ENCODE results near the gene ASXL1.
A peak's percentile ranks its signal among the peaks of the same experiment; 100 is the strongest.

The ASXL1 gene

DNA sequence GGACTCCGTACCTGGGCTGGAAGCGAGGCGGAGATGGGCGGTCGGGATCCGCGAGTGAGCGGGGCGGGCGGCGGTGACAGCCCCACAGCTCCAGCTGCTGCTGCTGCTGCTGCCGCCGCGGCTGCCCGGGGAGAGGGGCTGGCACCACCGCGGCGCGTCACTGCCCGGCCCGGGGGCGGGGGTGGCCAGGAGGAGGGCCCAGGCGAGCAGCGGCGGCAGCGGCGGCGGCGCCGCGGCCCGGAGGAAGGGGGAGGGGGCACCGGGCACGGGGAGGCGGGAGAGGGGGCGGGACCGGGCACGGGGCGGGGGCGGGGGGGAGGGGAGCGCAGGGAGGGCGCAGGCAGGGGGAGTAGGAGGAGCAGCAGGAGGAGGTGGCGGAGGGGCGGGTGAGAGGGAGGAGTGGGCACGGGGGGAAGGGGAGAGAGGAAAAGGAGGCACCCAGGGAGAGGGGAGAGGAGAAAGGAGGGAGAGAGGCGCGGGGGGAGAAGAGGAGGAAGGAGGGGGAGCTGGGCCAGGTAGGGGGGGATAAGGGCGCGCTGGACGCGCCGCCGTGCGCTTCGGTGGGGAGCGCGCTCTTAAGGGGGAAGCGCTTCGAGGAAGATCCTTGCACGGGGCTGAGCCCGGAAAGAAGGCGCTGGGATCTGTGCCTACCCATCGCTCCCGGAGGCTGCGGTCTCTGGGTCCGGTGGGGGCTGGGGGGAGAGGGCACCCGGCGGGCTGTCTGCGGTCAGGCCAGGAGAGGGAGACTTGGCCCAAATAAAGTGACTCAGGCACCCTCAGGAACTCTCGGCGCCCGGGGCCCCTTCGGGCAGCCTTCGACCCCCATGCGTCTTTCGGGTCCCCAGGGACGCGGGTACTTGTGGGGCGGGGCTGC, 125.5 kb downstream of the ASXL1 start:
- DNase-seq: no peak

DNA sequence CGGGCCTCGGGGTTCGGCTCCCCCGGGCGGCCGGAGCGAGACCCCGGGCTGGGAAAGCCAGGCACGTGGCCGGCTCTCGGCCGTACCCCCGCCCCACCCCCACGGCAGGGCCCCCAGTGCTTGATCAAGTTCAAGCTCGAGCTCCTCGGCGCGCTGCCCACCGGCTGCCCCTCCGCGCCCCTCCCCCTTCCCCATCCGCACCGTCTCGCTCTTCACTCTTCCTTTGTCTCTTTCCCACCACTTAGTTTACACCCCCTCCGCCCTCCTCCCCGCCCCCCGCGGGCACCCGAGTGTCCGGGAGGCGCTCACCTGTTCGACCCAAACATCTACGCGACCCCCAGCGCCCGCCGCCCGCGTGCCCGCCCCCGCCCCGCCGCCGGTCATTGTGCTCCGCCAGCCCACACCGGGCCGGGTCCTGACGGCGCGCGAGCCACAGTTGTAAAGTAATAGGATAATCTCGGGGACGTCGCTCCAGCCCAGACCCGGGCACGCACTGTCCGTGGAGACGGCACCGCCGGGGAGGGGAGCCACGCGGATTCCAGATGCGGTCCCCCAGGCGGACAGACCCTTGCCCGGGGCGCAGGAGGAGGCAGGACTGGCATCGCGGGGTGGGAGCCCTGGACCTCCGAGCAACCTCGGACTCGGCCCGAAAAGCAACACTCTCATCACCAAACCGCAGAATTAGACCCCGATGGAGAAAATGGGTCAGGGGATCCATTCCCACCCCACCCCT, 126.3 kb downstream of the ASXL1 start:
- no peak for DNase-seq

DNA sequence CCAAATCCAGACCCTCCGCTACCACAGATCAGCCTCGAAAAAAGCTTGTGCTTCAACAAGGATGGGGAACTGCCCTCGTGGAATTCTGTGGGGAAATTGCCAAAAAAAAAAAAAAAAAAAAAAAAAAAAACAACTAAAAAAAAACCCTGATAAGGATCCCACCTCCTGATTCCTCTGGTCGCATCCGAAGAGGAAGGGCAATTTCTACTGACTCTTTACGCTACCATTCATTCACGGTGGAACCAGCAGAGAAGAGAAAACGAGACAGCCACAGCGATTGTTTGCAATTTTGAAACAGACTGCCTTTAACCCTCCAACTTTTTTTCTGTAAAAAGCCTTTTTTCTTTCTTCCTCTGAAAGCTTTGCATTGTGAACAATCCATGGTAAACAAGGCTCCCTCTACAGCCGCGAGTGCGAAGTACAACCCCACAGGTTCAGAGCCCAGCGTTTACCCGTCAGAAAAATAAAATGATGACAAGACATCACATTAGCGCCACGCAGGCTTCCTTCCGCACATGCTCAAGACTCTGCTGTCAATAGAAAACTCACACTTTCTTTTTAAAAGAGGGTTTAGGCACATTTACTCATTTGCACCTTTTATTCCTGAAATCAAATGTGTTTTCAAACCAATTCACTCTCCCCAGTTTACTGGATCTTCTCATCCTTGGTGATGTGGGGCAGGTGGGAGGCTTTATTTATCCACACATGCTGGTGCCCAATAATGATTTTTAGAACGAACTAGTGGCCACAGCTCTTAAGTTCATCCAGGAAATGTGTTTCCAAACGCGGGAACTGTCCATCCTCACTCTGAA, 127.0 kb downstream of the ASXL1 start:
- DNase-seq: peak; percentile 88

DNA sequence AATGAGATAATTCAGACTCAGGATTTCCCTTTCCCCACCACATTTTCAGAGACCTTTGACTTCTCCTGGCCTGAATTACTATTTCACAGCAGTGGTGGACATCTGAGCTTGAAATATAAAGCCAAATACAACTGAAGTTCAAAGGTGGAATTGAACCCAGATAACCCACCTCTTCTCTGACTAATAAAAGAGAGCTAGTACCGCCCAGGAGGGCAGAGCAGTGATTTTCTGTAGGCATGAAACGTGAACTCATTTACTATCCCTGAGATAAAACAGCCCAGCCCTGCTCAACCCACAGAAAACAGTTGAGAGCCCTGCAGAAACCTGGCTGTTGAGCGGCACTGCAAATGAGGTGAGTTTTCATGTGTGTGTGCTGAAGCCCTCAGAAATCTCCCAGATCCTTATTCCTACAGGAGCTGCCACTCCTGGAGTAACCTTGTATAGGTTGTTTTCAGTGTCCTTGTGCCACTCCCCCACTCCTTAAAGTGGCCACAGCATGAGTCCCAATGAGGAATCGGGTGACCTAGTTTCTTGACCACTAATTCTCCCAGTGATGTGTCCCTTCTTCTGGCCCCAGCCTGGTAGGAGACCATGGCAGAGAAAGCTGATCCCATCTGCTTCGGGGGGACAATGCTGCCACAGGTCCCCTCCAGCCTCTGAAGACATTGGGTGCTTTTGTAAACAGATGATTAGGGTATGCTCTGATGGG, 127.8 kb downstream of the ASXL1 start:
- no peak for DNase-seq

DNA sequence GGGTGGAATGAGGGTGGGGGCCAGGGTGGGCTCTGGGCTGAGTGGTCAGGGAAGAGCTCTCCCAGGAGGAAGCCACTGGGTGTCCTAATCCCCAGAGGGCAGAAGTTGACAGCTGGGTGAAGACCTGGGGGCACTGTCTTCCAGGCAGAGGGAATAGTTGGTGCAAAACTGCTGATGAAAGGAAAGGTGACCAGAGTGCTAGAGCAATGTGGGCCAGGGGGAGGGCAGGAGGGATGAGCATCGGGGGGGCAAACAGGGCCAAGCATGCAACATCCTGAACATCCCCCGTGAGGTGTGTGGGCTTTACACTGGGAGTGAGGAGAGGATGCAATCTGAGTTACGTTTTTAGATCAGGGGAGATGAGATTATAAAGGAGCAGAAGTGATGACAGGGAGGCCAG, 129.2 kb downstream of the ASXL1 start:
- no peak for DNase-seq

DNA sequence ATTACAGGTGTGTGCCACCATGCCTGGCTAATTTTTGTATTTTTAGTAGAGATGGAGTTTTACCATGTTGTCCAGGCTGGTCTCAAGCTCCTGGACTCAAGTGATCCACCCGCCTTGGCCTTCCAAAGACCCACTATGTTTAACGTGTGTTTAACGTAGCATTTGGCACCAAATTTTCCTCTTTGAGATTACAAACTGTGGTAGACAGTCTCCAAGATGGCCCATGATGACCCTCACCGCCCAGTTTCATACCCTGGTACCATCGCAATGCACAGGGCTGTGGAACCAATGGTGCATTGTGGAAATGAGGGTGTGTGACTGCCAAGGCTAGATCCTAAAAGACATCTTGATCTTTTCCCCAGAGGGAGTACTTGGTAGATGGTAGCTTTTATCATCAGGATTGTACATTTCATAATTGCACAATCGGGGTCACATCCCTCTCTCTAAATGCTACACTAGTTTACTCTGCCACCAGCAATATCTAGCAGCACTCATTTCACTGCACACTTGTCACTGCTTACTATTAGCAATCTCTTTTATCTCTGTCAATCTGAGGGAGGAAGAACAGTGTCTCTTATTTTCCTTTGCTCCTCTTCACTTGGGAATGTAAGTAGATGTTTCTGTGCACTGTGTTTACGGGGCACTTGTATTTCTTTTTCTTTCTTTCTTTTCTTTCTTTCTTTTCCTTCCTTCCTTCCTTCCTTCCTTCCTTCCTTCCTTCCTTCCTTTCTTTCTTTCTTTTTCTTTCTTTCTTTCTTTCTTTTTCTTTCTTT, 130.1 kb downstream of the ASXL1 start:
- no peak for DNase-seq
